Esophagus squamous epithelium (tissue), 4 donors: ENCODE results near the gene CCSER1.

Experiments used
- CTCF ChIP-seq, 6 experiments: fragments of 450-650 bp in 4 of 6; fragments of 200-600 bp in 2 of 6; sonication (generic) in 2 of 6; IDR thresholded peaks; one replicate each; pipeline ENCODE4 v1.5.1; 2016 to 2019; ENCODE audit warnings: antibody characterized with exemption in 6 of 6, mild to moderate bottlenecking in 4 of 6, moderate library complexity in 4 of 6
- POLR2A ChIP-seq, 4 donors: fragments of 450-650 bp; IDR thresholded peaks; one replicate each; pipeline ENCODE4 v1.6.1; 2017; ENCODE audit warnings: antibody characterized with exemption in 4 of 4, mild to moderate bottlenecking in 4 of 4, moderate library complexity in 3 of 4

- TF ChIP-seq CTCF (IDR thresholded peaks at IDR 0.05) (no peak), POLR2A (IDR thresholded peaks at IDR 0.05) (no peak)
Measured at GRCh38 chr4:91032725-91033445, 905.7 kb downstream of the CCSER1 start.
